ENCODE results near the gene PSAT1. TPM values are rescaled to one million over a fixed set of nuclear protein-coding genes. Genes with fewer than 3 reads are reported as not detected.

PSAT1 gene
- total RNA-seq, 1 donor from 2014 or later = 357 TPM

GRCh38 chr9:78311075-78311474, 14.2 kb downstream of the PSAT1 start:
- H3K9ac ChIP-seq = no peak overlapping the region
- no peak for DNase-seq (ENCODE audit: low spot score)
- H3K9me3 ChIP-seq (ENCODE audit: low read depth) = no peaks in the 10 kb centered on the region
- H3K4me3 ChIP-seq = no peak overlapping the region
- no peak overlapping the region for H2AFZ ChIP-seq (replicated peaks)
- no peak overlapping the region for H3K27ac ChIP-seq
- no peaks in the 10 kb centered on the region for H3K4me1 ChIP-seq
- no peak overlapping the region for H3K4me2 ChIP-seq
- no peaks in the 10 kb centered on the region for H3K9me3 Mint-ChIP-seq
- no peak overlapping the region for H3K27ac Mint-ChIP-seq
- peaks cover 30% of the 10 kb centered on the region for H3K4me1 Mint-ChIP-seq
- H3K4me3 Mint-ChIP-seq = no peak overlapping the region
- H3K36me3 Mint-ChIP-seq = peaks cover 41% of the 10 kb centered on the region
- no peaks in the 10 kb centered on the region for H3K27me3 ChIP-seq
- peaks cover 19% of the 10 kb centered on the region for H4K20me1 ChIP-seq (ENCODE audit: low read depth)
- H3F3A ChIP-seq (ENCODE audit: low read depth) = peaks cover 5% of the 10 kb centered on the region
- peaks cover 6% of the 10 kb centered on the region for H3K36me3 ChIP-seq
- TF ChIP-seq EZH2phosphoT487 (IDR thresholded peaks at IDR 0.05) (no peak), EZH2 (IDR thresholded peaks at IDR 0.05) (no peak), CTCF (IDR thresholded peaks at IDR 0.05) (no peak)
- peaks cover 6% of the 10 kb centered on the region for H3K27me3 Mint-ChIP-seq (ENCODE audit: insufficient read depth, low read depth)
- H3K79me2 ChIP-seq (ENCODE audit: low read depth) = peaks cover 62% of the 10 kb centered on the region

GRCh38 chr9:78311886-78312524, 15.1 kb downstream of the PSAT1 start:
- H3K4me3 Mint-ChIP-seq = peak overlapping the region; percentile 48

GRCh38 chr9:78314550-78314949, 17.6 kb downstream of the PSAT1 start:
- no peak for DNase-seq (ENCODE audit: low spot score)
- Histone ChIP-seq H2AFZ (replicated peaks) (no peak overlapping the region), H3F3A (ENCODE audit: low read depth) (peaks cover 13% of the 10 kb centered on the region), H3K27me3 (no peaks in the 10 kb centered on the region), H3K9me3 (ENCODE audit: low read depth) (no peaks in the 10 kb centered on the region), H3K9ac (no peak overlapping the region), H3K4me2 (no peak overlapping the region), H3K4me1 (no peaks in the 10 kb centered on the region), H4K20me1 (ENCODE audit: low read depth) (peaks cover 15% of the 10 kb centered on the region), H3K36me3 (peaks cover 20% of the 10 kb centered on the region), H3K4me3 (no peak overlapping the region), H3K79me2 (ENCODE audit: low read depth) (peaks cover 41% of the 10 kb centered on the region), H3K27ac (peak overlapping the region; percentile 20)
- Mint-ChIP-seq H3K9me3 (no peaks in the 10 kb centered on the region), H3K27me3 (ENCODE audit: insufficient read depth, low read depth) (peaks cover 4% of the 10 kb centered on the region), H3K27ac (peak overlapping the region; percentile 42), H3K4me1 (peaks cover 30% of the 10 kb centered on the region), H3K4me3 (peak overlapping the region; percentile 4), H3K36me3 (peaks cover 58% of the 10 kb centered on the region)
- TF ChIP-seq EZH2phosphoT487 (IDR thresholded peaks at IDR 0.05) (no peak), CTCF (IDR thresholded peaks at IDR 0.05) (no peak), EZH2 (IDR thresholded peaks at IDR 0.05) (no peak)

More at GRCh38 chr9:78311886-78312524, 15.1 kb downstream of the PSAT1 start:
- TF ChIP-seq CTCF (IDR thresholded peaks at IDR 0.05) (no peak), EZH2phosphoT487 (IDR thresholded peaks at IDR 0.05) (no peak), EZH2 (IDR thresholded peaks at IDR 0.05) (no peak)
- Histone ChIP-seq H3F3A (ENCODE audit: low read depth) (peaks cover 5% of the 10 kb centered on the region), H3K4me1 (no peaks in the 10 kb centered on the region), H3K27me3 (no peaks in the 10 kb centered on the region), H4K20me1 (ENCODE audit: low read depth) (peaks cover 19% of the 10 kb centered on the region), H2AFZ (replicated peaks) (no peak overlapping the region), H3K9ac (no peak overlapping the region), H3K27ac (no peak overlapping the region), H3K4me3 (no peak overlapping the region), H3K9me3 (ENCODE audit: low read depth) (no peaks in the 10 kb centered on the region), H3K4me2 (no peak overlapping the region), H3K79me2 (ENCODE audit: low read depth) (peaks cover 55% of the 10 kb centered on the region), H3K36me3 (peaks cover 4% of the 10 kb centered on the region)
- no peak for DNase-seq (ENCODE audit: low spot score)
- peaks cover 30% of the 10 kb centered on the region for H3K4me1 Mint-ChIP-seq
- no peaks in the 10 kb centered on the region for H3K9me3 Mint-ChIP-seq
- peaks cover 6% of the 10 kb centered on the region for H3K27me3 Mint-ChIP-seq (ENCODE audit: insufficient read depth, low read depth)
- peaks cover 46% of the 10 kb centered on the region for H3K36me3 Mint-ChIP-seq
- peak overlapping the region; percentile 98 for H3K27ac Mint-ChIP-seq
